Left ventricle myocardium inferior (tissue), 1 donor: ENCODE measurements around the gene AASS. TPM values are rescaled to one million over a fixed set of nuclear protein-coding genes. Genes with fewer than 3 reads are reported as not detected.

Experiments
- DNase-seq: peaks from one replicate; pipeline ENCODE4 v3.0.0-alpha.2; 2020
- H3K27ac ChIP-seq: fragments of 200-600 bp; replicated peaks from 2 replicates; pipeline ENCODE4 v1.8.0; 2021
- H3K27me3 ChIP-seq: fragments of 200-600 bp; 2 replicates; pipeline ENCODE4 v1.8.0; 2021; ENCODE audit warnings: low read depth
- H3K36me3 ChIP-seq: fragments of 200-600 bp; 2 replicates; pipeline ENCODE4 v1.8.0; 2021
- H3K4me1 ChIP-seq: fragments of 200-600 bp; 2 replicates; pipeline ENCODE4 v1.8.0; 2021
- H3K4me3 ChIP-seq: fragments of 200-600 bp; 2 replicates; pipeline ENCODE4 v1.8.0; 2021; ENCODE audit warnings: mild to moderate bottlenecking, moderate library complexity
- H3K9me3 ChIP-seq: fragments of 200-600 bp; replicated peaks from 2 replicates; pipeline ENCODE4 v1.8.0; 2021
- intact Hi-C: fragments of 100-400 bp; cut with micrococcal nuclease; formaldehyde crosslinking; loops from one replicate; pipeline ENCODE4 v1.11.0; 2022
- total RNA-seq: library from RNA; stranded (reverse); fragmentation: NEBNext Ultra II Directional; extraction: Animal tissue kit (Norgen Biotek cat#: 25700); gene quantifications from one replicate; pipeline ENCODE4 v1.2.1, GENCODE V29; 2021
- TF ChIP-seq, protein P1 (sequence below): fragments of 200-600 bp; IDR thresholded peaks from 2 replicates; pipeline ENCODE4 v1.8.0; 2021; ENCODE audit warnings: antibody characterized with exemption, mild to moderate bottlenecking, borderline replicate concordance
- donor health status: DM: no; HTN: yes; CAD: no; lungs with severe emphysema.

The AASS gene
- total RNA-seq, 1 donor from 2014 or later: 34.7 TPM

DNA sequence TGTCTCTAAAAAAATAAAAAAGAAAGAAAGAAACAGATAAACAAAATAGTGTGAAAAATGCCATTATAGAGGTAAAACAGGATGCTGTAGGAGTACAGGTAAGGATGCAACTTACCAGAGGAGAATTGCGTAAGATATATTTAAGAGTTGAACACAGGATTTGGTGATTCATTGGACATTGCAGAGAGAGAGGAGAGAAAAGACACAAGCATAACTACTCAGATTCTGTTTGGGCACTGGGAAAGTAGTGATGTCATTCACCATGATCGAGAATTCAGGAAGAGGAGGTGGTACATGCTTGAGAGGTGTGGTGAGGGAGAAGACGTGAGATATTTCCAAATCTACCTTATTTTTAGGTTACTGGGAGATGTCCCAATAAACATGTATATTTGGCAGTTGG, 97.6 kb downstream of the AASS start:
- Histone ChIP-seq H3K4me3 (no peak overlapping the region), H3K27me3 (no peaks in the 10 kb centered on the region), H3K27ac (no peak overlapping the region), H3K36me3 (no peaks in the 10 kb centered on the region), H3K9me3 (no peaks in the 10 kb centered on the region), H3K4me1 (no peaks in the 10 kb centered on the region)
- TF ChIP-seq, protein P1, sequence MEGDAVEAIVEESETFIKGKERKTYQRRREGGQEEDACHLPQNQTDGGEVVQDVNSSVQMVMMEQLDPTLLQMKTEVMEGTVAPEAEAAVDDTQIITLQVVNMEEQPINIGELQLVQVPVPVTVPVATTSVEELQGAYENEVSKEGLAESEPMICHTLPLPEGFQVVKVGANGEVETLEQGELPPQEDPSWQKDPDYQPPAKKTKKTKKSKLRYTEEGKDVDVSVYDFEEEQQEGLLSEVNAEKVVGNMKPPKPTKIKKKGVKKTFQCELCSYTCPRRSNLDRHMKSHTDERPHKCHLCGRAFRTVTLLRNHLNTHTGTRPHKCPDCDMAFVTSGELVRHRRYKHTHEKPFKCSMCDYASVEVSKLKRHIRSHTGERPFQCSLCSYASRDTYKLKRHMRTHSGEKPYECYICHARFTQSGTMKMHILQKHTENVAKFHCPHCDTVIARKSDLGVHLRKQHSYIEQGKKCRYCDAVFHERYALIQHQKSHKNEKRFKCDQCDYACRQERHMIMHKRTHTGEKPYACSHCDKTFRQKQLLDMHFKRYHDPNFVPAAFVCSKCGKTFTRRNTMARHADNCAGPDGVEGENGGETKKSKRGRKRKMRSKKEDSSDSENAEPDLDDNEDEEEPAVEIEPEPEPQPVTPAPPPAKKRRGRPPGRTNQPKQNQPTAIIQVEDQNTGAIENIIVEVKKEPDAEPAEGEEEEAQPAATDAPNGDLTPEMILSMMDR: no peak
- no peak for DNase-seq
- intact Hi-C loops: no loop called here

DNA sequence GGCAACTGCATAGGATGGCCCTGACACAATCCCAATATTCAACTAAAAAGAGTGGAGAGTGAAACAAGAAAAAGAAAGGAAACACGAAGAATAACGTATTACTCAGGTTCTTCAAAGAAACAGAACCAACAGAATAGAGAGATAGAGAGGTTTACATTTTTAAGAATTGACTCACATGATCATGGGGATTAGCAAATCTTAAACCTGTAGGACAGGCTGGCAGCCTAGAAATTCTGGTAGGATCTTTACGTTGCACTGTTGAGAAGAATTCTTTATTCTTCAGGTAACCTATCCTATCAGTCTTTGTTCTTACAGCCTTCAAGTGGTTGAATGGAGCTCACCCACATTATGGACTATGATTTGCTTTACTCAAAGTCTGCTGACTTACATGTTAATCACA, 103.9 kb downstream of the AASS start:
- intact Hi-C loops: no loop called here
- Histone ChIP-seq H3K4me3 (no peak overlapping the region), H3K27me3 (no peaks in the 10 kb centered on the region), H3K36me3 (no peaks in the 10 kb centered on the region), H3K9me3 (no peaks in the 10 kb centered on the region), H3K4me1 (no peaks in the 10 kb centered on the region), H3K27ac (no peak overlapping the region)
- TF ChIP-seq, protein P1: no peak
- no peak for DNase-seq

DNA sequence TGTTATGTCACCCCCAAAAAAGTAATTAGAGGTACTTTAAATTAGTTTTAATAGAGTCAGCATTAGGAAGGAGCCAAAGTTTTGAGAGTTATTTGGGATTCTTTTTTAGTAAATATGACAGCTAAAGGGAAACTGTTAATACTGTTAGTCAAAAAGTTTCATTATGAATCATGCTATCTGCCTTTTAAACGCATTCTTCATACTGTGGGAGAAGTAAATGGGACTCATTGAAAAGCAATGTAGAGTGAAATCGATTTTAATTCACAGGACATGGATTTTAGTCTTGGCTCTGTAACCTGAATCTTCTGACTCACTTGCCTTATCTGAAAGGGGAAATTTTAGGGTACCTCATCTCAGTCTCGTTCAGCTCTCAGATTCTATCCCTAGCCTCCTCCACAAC, 105.1 kb downstream of the AASS start:
- H3K27ac ChIP-seq: no peak overlapping the region
- no peaks in the 10 kb centered on the region for H3K27me3 ChIP-seq
- no peak overlapping the region for H3K4me3 ChIP-seq
- no peaks in the 10 kb centered on the region for H3K36me3 ChIP-seq
- intact Hi-C loops: no loop called here
- DNase-seq: no peak
- TF ChIP-seq, protein P1: no peak
- H3K4me1 ChIP-seq: no peaks in the 10 kb centered on the region
- H3K9me3 ChIP-seq: no peaks in the 10 kb centered on the region

DNA sequence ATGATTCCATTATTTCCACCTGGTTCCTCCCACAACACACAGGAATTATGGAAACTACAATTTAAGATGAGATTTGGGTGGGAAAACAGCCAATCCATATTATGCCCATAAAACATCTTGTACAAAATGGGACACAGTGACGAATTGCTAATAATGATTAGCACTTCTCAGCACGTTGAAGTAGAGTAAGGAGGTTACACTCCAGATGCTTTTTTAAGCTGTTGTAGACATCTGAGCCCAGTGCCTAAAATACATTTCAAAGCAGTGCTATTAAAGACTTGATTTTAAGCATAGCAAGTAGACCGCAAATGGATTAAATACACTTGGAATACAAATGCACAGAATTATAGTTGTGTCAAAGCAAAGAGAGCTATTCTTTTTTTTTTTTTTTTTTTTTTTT, 105.9 kb downstream of the AASS start:
- DNase-seq: no peak
- intact Hi-C loops: no loop called here

DNA sequence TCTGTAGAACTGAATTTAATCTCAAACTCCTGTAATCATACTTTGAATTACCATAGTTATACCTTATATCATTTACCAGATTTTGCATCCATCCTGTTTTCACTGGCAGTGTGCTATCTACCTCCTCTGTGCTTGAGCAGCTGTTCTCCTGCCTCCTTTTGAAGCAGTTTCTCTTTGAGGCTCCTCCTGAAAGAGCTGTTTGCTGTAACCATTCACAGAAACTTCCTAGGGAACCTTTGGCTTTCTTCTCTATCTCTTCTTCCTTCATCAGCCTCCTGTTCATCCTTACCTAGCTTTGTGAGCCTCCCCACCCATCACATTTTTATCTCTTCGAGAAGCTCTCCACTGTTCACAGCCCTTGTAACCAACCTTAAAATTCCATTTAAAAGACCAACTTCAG, 108.2 kb downstream of the AASS start:
- intact Hi-C loops: no loop called here
- no peak overlapping the region for H3K27ac ChIP-seq
- H3K36me3 ChIP-seq: no peaks in the 10 kb centered on the region
- H3K9me3 ChIP-seq: no peaks in the 10 kb centered on the region
- TF ChIP-seq, protein P1: no peak
- no peak for DNase-seq
- H3K27me3 ChIP-seq: no peaks in the 10 kb centered on the region
- no peaks in the 10 kb centered on the region for H3K4me1 ChIP-seq
- H3K4me3 ChIP-seq: no peak overlapping the region

More for the DNA sequence above, 105.9 kb downstream of the AASS start:
- Histone ChIP-seq H3K9me3 (no peaks in the 10 kb centered on the region), H3K36me3 (no peaks in the 10 kb centered on the region), H3K4me3 (no peak overlapping the region), H3K4me1 (no peaks in the 10 kb centered on the region), H3K27ac (no peak overlapping the region), H3K27me3 (no peaks in the 10 kb centered on the region)
- TF ChIP-seq, protein P1: no peak

DNA sequence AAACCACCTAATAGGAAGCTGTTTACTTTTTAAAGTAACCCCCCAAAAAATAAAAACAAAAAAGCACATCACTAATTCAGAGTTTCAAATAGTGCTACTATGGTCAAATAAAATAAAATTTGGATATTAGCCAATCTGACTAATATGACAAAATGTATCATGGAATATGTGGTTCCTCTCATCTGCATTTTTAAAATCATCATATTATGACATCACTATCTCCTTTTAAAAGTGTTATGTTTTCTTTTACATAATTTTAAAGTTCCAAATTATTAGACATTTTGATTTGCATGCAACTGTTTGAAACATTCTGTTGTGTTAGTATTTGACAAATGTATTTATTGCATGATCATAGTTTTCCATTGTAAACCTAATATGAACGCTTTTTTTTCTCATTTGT, 110.4 kb downstream of the AASS start:
- Histone ChIP-seq H3K4me1 (no peaks in the 10 kb centered on the region), H3K4me3 (no peak overlapping the region), H3K36me3 (no peaks in the 10 kb centered on the region), H3K27ac (no peak overlapping the region), H3K9me3 (no peaks in the 10 kb centered on the region), H3K27me3 (no peaks in the 10 kb centered on the region)
- DNase-seq: no peak
- intact Hi-C loops: no loop called here
- TF ChIP-seq, protein P1: no peak
